ENCODE measurements around the gene TIAM2. TPM values are rescaled to one million over a fixed set of nuclear protein-coding genes. Genes with fewer than 3 reads are reported as not detected.
A peak's percentile ranks its signal among the peaks of the same experiment; 100 is the strongest.

Gene TIAM2
- total and polyA plus RNA-seq, 2 experiments from 2014 or later = 14.2 to 24.4 TPM

DNA sequence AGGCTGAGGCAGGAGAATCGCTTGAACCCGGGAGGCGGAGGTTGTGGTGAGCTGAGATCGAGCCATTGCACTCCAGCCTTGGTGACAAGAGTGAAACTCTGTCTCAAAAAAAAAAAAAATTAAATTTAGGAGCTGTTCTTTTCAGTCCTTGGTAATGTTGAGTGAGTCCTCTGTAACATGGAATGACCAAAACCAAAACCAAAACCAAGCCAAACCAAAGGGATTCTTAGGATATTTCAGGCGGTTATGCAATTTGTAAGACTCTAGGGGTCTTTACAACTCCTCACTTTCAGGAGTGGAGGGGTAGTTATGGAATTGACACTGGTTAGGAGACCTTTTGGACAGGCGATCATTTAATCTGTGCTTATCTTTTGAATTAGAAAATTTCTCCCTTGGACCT, 15.8 kb downstream of the TIAM2 start:
- Mint-ChIP-seq H3K27ac (no peak overlapping the region), H3K4me1 (peaks cover 47% of the 10 kb centered on the region), H3K9me3 (no peaks in the 10 kb centered on the region; the same call in 2 of the 3 replicates), H3K4me3 (no peak overlapping the region), H3K36me3 (ENCODE audit: low read depth) (0 out of 3 replicates have a peak, but pooled peaks cover under 1% of the 10 kb centered on the region), H3K27me3 (ENCODE audit: insufficient read depth, low read depth, poor library complexity) (peaks cover 8% of the 10 kb centered on the region)
- Histone ChIP-seq H3K36me3 (ENCODE audit: insufficient read depth) (no peaks in the 10 kb centered on the region), H2AFZ (no peak overlapping the region), H3K79me2 (replicated peaks; ENCODE audit: insufficient read depth) (peaks cover 50% of the 10 kb centered on the region), H3K9me2 (ENCODE audit: insufficient read depth) (no peaks in the 10 kb centered on the region), H3K4me2 (no peak overlapping the region), H3F3A (replicated peaks; ENCODE audit: low read depth) (peaks cover 10% of the 10 kb centered on the region; the same call in 1 of the 2 replicates), H3K4me1 (ENCODE audit: insufficient read depth) (peaks cover 63% of the 10 kb centered on the region), H3K4me3 (no peak overlapping the region), H3K27ac (ENCODE audit: low read depth) (0 out of 2 replicates have a peak overlapping the region, but pooled peaks have one; percentile 46), H3K27me3 (ENCODE audit: insufficient read depth) (no peaks in the 10 kb centered on the region), H4K20me1 (replicated peaks; ENCODE audit: insufficient read depth) (no peaks in the 10 kb centered on the region)
- TF ChIP-seq EZH2phosphoT487 (IDR thresholded peaks at IDR 0.05; ENCODE audit: unreplicated experiment) = no peak
- no peak for TF ChIP-seq JUNB (IDR thresholded peaks at IDR 0.05; ENCODE audit: unreplicated experiment)
- TF ChIP-seq, protein P1, sequence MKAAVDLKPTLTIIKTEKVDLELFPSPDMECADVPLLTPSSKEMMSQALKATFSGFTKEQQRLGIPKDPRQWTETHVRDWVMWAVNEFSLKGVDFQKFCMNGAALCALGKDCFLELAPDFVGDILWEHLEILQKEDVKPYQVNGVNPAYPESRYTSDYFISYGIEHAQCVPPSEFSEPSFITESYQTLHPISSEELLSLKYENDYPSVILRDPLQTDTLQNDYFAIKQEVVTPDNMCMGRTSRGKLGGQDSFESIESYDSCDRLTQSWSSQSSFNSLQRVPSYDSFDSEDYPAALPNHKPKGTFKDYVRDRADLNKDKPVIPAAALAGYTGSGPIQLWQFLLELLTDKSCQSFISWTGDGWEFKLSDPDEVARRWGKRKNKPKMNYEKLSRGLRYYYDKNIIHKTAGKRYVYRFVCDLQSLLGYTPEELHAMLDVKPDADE (IDR thresholded peaks at IDR 0.05) = no peak
- no peak for TF ChIP-seq CREB1 (CRISPR knock-in tag; IDR thresholded peaks at IDR 0.05; ENCODE audit: low read depth)
- TF ChIP-seq ZNF331 (CRISPR knock-in tag; IDR thresholded peaks at IDR 0.05; ENCODE audit: low read depth) = no peak
- TF ChIP-seq STAT1 (IDR thresholded peaks at IDR 0.05; ENCODE audit: unreplicated experiment) = no peak
- TF ChIP-seq, protein P2, sequence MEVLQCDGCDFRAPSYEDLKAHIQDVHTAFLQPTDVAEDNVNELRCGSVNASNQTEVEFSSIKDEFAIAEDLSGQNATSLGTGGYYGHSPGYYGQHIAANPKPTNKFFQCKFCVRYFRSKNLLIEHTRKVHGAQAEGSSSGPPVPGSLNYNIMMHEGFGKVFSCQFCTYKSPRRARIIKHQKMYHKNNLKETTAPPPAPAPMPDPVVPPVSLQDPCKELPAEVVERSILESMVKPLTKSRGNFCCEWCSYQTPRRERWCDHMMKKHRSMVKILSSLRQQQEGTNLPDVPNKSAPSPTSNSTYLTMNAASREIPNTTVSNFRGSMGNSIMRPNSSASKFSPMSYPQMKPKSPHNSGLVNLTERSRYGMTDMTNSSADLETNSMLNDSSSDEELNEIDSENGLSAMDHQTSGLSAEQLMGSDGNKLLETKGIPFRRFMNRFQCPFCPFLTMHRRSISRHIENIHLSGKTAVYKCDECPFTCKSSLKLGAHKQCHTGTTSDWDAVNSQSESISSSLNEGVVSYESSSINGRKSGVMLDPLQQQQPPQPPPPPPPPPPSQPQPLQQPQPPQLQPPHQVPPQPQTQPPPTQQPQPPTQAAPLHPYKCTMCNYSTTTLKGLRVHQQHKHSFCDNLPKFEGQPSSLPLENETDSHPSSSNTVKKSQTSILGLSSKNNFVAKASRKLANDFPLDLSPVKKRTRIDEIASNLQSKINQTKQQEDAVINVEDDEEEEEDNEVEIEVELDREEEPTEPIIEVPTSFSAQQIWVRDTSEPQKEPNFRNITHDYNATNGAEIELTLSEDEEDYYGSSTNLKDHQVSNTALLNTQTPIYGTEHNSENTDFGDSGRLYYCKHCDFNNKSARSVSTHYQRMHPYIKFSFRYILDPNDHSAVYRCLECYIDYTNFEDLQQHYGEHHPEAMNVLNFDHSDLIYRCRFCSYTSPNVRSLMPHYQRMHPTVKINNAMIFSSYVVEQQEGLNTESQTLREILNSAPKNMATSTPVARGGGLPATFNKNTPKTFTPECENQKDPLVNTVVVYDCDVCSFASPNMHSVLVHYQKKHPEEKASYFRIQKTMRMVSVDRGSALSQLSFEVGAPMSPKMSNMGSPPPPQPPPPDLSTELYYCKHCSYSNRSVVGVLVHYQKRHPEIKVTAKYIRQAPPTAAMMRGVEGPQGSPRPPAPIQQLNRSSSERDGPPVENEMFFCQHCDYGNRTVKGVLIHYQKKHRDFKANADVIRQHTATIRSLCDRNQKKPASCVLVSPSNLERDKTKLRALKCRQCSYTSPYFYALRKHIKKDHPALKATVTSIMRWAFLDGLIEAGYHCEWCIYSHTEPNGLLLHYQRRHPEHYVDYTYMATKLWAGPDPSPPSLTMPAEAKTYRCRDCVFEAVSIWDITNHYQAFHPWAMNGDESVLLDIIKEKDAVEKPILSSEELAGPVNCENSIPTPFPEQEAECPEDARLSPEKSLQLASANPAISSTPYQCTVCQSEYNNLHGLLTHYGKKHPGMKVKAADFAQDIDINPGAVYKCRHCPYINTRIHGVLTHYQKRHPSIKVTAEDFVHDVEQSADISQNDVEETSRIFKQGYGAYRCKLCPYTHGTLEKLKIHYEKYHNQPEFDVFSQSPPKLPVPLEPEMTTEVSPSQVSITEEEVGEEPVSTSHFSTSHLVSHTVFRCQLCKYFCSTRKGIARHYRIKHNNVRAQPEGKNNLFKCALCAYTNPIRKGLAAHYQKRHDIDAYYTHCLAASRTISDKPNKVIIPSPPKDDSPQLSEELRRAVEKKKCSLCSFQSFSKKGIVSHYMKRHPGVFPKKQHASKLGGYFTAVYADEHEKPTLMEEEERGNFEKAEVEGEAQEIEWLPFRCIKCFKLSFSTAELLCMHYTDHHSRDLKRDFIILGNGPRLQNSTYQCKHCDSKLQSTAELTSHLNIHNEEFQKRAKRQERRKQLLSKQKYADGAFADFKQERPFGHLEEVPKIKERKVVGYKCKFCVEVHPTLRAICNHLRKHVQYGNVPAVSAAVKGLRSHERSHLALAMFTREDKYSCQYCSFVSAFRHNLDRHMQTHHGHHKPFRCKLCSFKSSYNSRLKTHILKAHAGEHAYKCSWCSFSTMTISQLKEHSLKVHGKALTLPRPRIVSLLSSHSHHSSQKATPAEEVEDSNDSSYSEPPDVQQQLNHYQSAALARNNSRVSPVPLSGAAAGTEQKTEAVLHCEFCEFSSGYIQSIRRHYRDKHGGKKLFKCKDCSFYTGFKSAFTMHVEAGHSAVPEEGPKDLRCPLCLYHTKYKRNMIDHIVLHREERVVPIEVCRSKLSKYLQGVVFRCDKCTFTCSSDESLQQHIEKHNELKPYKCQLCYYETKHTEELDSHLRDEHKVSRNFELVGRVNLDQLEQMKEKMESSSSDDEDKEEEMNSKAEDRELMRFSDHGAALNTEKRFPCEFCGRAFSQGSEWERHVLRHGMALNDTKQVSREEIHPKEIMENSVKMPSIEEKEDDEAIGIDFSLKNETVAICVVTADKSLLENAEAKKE (CRISPR knock-in tag; IDR thresholded peaks at IDR 0.05) = no peak
- TF ChIP-seq, protein P3, sequence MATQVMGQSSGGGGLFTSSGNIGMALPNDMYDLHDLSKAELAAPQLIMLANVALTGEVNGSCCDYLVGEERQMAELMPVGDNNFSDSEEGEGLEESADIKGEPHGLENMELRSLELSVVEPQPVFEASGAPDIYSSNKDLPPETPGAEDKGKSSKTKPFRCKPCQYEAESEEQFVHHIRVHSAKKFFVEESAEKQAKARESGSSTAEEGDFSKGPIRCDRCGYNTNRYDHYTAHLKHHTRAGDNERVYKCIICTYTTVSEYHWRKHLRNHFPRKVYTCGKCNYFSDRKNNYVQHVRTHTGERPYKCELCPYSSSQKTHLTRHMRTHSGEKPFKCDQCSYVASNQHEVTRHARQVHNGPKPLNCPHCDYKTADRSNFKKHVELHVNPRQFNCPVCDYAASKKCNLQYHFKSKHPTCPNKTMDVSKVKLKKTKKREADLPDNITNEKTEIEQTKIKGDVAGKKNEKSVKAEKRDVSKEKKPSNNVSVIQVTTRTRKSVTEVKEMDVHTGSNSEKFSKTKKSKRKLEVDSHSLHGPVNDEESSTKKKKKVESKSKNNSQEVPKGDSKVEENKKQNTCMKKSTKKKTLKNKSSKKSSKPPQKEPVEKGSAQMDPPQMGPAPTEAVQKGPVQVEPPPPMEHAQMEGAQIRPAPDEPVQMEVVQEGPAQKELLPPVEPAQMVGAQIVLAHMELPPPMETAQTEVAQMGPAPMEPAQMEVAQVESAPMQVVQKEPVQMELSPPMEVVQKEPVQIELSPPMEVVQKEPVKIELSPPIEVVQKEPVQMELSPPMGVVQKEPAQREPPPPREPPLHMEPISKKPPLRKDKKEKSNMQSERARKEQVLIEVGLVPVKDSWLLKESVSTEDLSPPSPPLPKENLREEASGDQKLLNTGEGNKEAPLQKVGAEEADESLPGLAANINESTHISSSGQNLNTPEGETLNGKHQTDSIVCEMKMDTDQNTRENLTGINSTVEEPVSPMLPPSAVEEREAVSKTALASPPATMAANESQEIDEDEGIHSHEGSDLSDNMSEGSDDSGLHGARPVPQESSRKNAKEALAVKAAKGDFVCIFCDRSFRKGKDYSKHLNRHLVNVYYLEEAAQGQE (IDR thresholded peaks at IDR 0.05; ENCODE audit: unreplicated experiment) = no peak
- TF ChIP-seq ZNF114 (CRISPR knock-in tag; IDR thresholded peaks at IDR 0.05) = no peak
- TF ChIP-seq, protein P4, sequence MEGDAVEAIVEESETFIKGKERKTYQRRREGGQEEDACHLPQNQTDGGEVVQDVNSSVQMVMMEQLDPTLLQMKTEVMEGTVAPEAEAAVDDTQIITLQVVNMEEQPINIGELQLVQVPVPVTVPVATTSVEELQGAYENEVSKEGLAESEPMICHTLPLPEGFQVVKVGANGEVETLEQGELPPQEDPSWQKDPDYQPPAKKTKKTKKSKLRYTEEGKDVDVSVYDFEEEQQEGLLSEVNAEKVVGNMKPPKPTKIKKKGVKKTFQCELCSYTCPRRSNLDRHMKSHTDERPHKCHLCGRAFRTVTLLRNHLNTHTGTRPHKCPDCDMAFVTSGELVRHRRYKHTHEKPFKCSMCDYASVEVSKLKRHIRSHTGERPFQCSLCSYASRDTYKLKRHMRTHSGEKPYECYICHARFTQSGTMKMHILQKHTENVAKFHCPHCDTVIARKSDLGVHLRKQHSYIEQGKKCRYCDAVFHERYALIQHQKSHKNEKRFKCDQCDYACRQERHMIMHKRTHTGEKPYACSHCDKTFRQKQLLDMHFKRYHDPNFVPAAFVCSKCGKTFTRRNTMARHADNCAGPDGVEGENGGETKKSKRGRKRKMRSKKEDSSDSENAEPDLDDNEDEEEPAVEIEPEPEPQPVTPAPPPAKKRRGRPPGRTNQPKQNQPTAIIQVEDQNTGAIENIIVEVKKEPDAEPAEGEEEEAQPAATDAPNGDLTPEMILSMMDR (conservative IDR thresholded peaks at IDR 0.05; ENCODE audit: low read depth in 2 of 2) = no peak
- no peak for TF ChIP-seq EZH2 (IDR thresholded peaks at IDR 0.05; ENCODE audit: low read depth, unreplicated experiment)
- TF ChIP-seq POLR2AphosphoS5 (IDR thresholded peaks at IDR 0.05; ENCODE audit: low read depth) = no peak
- TF ChIP-seq NANOG (IDR thresholded peaks at IDR 0.05; ENCODE audit: borderline replicate concordance) = no peak
- DNase-seq (ENCODE audit: low spot score) = no peak
- ATAC-seq = no peak
